A673 (cell line): Measurements from ENCODE around the gene NES. TPM values are rescaled to one million over a fixed set of nuclear protein-coding genes. Genes with fewer than 3 reads are reported as not detected.

Experiments
- BruUV-seq: library from RNA; stranded (reverse); fragments of 400-500 nt; replicated peaks from 2 replicates; lab custom pipeline; 2021; lab: Mats Ljungman, UMichigan
- CTCF ChIA-PET: fragments of 300-600 bp; sonication (Branson Sonifier 250); formaldehyde crosslinking; loops from one replicate; lab custom pipeline; 2022; ENCODE audit warnings: antibody characterized with exemption; lab: Charles Lee
- POLR2A ChIA-PET: fragments of 300-600 bp; sonication (Branson Sonifier 250); formaldehyde crosslinking; loops from one replicate; lab custom pipeline; 2022; ENCODE audit warnings: antibody characterized with exemption; ENCODE audit not compliant: low non-redundant PET; lab: Charles Lee
- DNase-seq: peaks from one replicate; pipeline ENCODE4 v3.0.0-alpha.2; 2015; ENCODE audit warnings: low spot score
- H3K27ac ChIP-seq: fragments of 200-600 bp; sonication (generic); 2 replicates; pipeline ENCODE4 v1.5.1; 2016; ENCODE audit warnings: mixed run types, low read depth, mild to moderate bottlenecking, mixed read lengths, antibody characterized with exemption, low read length; ENCODE audit not compliant: poor library complexity, severe bottlenecking
- H3K27me3 ChIP-seq: fragments of 200-600 bp; sonication (generic); replicated peaks from 2 replicates; pipeline ENCODE4 v1.6.1; 2017; ENCODE audit warnings: mixed run types, low read depth, mild to moderate bottlenecking, mixed read lengths, antibody characterized with exemption, low read length; ENCODE audit not compliant: insufficient read depth, poor library complexity
- H3K36me3 ChIP-seq: fragments of 200-600 bp; sonication (generic); 2 replicates; pipeline ENCODE4 v1.6.1; 2016; ENCODE audit warnings: mixed run types, mild to moderate bottlenecking, mixed read lengths, antibody characterized with exemption, low read length; ENCODE audit not compliant: insufficient read depth, poor library complexity, severe bottlenecking
- H3K4me1 ChIP-seq: fragments of 200-600 bp; sonication (generic); 2 replicates; pipeline ENCODE4 v1.6.1; 2017; ENCODE audit warnings: mixed run types, mild to moderate bottlenecking, mixed read lengths, antibody characterized with exemption, low read length; ENCODE audit not compliant: insufficient read depth, poor library complexity, severe bottlenecking
- H3K4me3 ChIP-seq: fragments of 200-600 bp; sonication (generic); 2 replicates; pipeline ENCODE4 v1.5.1; 2016; ENCODE audit warnings: low read depth, mixed run types, mild to moderate bottlenecking, mixed read lengths, low read length; ENCODE audit not compliant: poor library complexity, severe bottlenecking
- H3K9me3 ChIP-seq: fragments of 200-600 bp; sonication (generic); 2 replicates; pipeline ENCODE4 v1.6.1; 2016; ENCODE audit warnings: mixed run types, low read depth, mild to moderate bottlenecking, mixed read lengths, antibody characterized with exemption, low read length; ENCODE audit not compliant: poor library complexity, severe bottlenecking
- CTCF ChIP-seq: fragments of 300-800, 200-600 bp; sonication (generic); conservative IDR thresholded peaks from 2 replicates; pipeline ENCODE4 v1.5.1; 2017; ENCODE audit warnings: low read depth, mild to moderate bottlenecking, antibody characterized with exemption, low read length, moderate library complexity, mixed read lengths
- EZH2 ChIP-seq: fragments of 200-600 bp; sonication (generic); IDR thresholded peaks from 2 replicates; pipeline ENCODE4 v1.6.1; 2017; ENCODE audit warnings: borderline replicate concordance, low read depth, mild to moderate bottlenecking, mixed read lengths, antibody characterized with exemption, low read length; ENCODE audit not compliant: poor library complexity, severe bottlenecking
- intact Hi-C: fragments of 100-400 bp; cut with micrococcal nuclease; formaldehyde crosslinking; loops from one replicate; pipeline ENCODE4 v1.10.0; 2022; ENCODE audit not compliant: unreplicated experiment
- total RNA-seq: library from RNA; stranded (reverse); gene quantifications from 2 replicates; pipeline ENCODE4 v1.2.3, GENCODE V29; 2021

Gene NES
- total RNA-seq, 1 experiment from 2014 or later: 8.7 TPM

GRCh38 chr1:156658496-156658895, 18.7 kb downstream of the NES start:
- no peak for DNase-seq
- CTCF ChIA-PET: interaction anchor here (0.9 to 1.9 kb wide), 3 partner anchors 31 to 48 kb away, joined by 4 to 12 read pairs (median 5); no protein-coding TSS in a partner anchor
- no peaks in the 10 kb centered on the region for H3K9me3 ChIP-seq
- peaks cover 43% of the 10 kb centered on the region for H3K4me1 ChIP-seq
- no peak overlapping the region for H3K27ac ChIP-seq
- H3K27me3 ChIP-seq: peaks cover 39% of the 10 kb centered on the region
- BruUV-seq: no TSS peak
- TF ChIP-seq EZH2: no peak
- no peak for TF ChIP-seq CTCF
- POLR2A ChIA-PET: no interaction called here
- no peak overlapping the region for H3K4me3 ChIP-seq
- intact Hi-C loops: no loop called here
- H3K36me3 ChIP-seq: no peaks in the 10 kb centered on the region

- DNase-seq: no peak
- peaks cover 46% of the 10 kb centered on the region for H3K27me3 ChIP-seq
- H3K4me3 ChIP-seq: peak overlapping the region; percentile 39
- POLR2A ChIA-PET: no interaction called here
- no peak overlapping the region for H3K27ac ChIP-seq
- intact Hi-C loops: loop anchor here (1.0 kb wide), 1 partner anchor 32 kb away; no protein-coding TSS in a partner anchor
- no peak; the same call in 1 of the 2 replicates for TF ChIP-seq CTCF
- TF ChIP-seq EZH2: no peak
- H3K36me3 ChIP-seq: no peaks in the 10 kb centered on the region
- H3K9me3 ChIP-seq: no peaks in the 10 kb centered on the region
- CTCF ChIA-PET: interaction anchor here (0.5 to 1.9 kb wide), 5 partner anchors 31 to 272 kb away, joined by 3 to 12 read pairs (median 4); no protein-coding TSS in a partner anchor
- no TSS peak for BruUV-seq
- H3K4me1 ChIP-seq: peaks cover 36% of the 10 kb centered on the region
Measured at GRCh38 chr1:156657741-156658319, 19.4 kb downstream of the NES start.

GRCh38 chr1:156656806-156657740, 20.1 kb downstream of the NES start:
- H3K27me3 ChIP-seq: peaks cover 53% of the 10 kb centered on the region
- CTCF ChIA-PET: interaction anchor here (0.6 to 1.9 kb wide), 7 partner anchors 10 to 271 kb away, joined by 3 to 12 read pairs (median 4); no protein-coding TSS in a partner anchor
- POLR2A ChIA-PET: no interaction called here
- H3K4me3 ChIP-seq: peak overlapping the region; percentile 39
- intact Hi-C loops: loop anchor here (1.0 kb wide), 1 partner anchor 31 kb away; no protein-coding TSS in a partner anchor
- H3K27ac ChIP-seq: no peak overlapping the region
- H3K36me3 ChIP-seq: no peaks in the 10 kb centered on the region
- BruUV-seq: no TSS peak
- TF ChIP-seq EZH2: peak; percentile 95
- peak; percentile 98 for TF ChIP-seq CTCF
- H3K4me1 ChIP-seq: peaks cover 29% of the 10 kb centered on the region
- DNase-seq: peak; percentile 78
- H3K9me3 ChIP-seq: no peaks in the 10 kb centered on the region
